Right ventricle myocardium inferior (tissue), 1 donor: ENCODE measurements around the gene DET1. TPM values are rescaled to one million over a fixed set of nuclear protein-coding genes. Genes with fewer than 3 reads are reported as not detected.
"Not testable (repeated sequence)": the region's sequence is repeated elsewhere in the genome, so short reads cannot be mapped to it uniquely, and the experiment has no call there.

Experiments
- ATAC-seq: fragments of 200-7000 bp; cut with Tn5 transposase; one replicate; pipeline ENCODE4 v1.9.1; 2020; ENCODE audit warnings: mild to moderate bottlenecking, moderate library complexity
- DNase-seq: peaks from one replicate; pipeline ENCODE4 v3.0.0; 2021; ENCODE audit errors: missing footprints
- intact Hi-C: fragments of 100-400 bp; cut with DNase I; formaldehyde crosslinking; loops from one replicate; pipeline ENCODE4 v1.11.0; 2022
- total RNA-seq: library from RNA; stranded (reverse); fragmentation: NEBNext Ultra II Directional; extraction: Animal tissue kit (Norgen Biotek cat#: 25700); gene quantifications from one replicate; pipeline ENCODE4 v1.2.1, GENCODE V29; 2021
- donor health status: DM: no; HTN: yes; CAD: no; lungs with severe emphysema.

DET1 gene
- total RNA-seq, 1 donor from 2014 or later: 6.5 TPM

DNA sequence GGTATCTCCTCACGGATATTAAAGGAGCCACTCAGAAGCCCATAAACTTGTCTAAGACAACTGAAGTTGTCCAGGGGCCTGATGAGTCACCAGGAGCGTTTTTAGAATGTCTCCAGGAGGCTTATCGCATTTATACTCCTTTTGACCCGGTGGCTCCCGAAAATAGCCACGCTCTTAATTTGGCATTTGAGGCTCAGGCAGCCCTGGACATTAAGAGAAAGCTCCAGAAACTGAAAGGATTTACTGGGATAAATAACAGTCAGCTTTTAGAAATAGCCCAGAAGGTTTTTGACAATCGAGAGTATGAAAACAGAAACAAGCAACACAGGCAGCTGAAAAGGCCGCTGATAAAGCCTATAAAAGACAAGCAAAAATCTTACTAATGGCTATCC is 4.1 kb downstream of the DET1 start:
- ATAC-seq (no peak), DNase-seq (no peak)
- intact Hi-C loops: no loop called here

DNA sequence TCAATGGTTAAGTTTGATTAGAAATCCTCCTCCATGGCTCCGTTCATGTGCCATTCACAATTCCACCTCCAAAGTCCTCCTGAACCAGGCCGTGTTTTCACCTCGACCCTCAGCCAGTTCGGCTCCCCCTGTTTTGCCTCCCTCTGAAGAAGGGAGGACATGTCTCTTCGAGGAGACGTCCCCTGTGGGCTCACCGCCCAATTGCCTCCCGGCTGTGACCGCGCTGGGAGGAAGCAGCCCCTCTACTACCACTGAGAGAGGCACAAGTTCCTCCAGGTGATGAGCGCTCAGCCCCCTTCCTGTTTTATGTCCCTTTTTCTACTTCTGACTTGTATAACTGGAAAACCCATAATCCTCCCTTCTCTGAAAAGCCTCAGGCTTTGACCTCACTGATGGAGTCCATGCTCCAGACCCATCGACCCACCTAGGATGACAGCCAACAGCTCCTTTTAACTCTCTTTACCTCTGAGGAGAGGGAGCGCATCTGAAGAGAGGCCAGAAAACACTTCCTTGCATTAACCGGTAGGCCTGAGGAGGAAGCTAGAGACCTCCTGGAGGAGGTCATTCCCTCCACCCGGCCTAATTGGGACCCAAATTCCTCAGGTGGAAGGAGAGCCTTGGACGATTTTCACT is 4.7 kb downstream of the DET1 start:
- no peak for ATAC-seq
- intact Hi-C loops: no loop called here
- no peak for DNase-seq

DNA sequence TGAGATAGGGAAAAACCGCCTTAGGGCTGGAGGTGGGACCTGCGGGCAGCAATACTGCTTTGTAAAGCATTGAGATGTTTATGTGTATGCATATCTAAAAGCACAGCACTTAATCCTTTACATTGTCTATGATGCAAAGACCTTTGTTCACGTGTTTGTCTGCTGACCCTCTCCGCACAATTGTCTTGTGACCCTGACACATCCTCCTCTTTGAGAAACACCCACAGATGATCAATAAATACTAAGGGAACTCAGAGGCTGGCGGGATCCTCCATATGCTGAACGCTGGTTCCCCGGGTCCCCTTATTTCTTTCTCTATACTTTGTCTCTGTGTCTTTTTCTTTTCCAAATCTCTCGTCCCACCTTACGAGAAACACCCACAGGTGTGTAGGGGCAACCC is 5.4 kb downstream of the DET1 start:
- ATAC-seq, DNase-seq, intact Hi-C loops: not testable (repeated sequence)

- ATAC-seq, intact Hi-C loops, DNase-seq: not testable (repeated sequence)
Observed at GRCh38 chr15:88540350-88540749, 6.1 kb downstream of the DET1 start.

GRCh38 chr15:88539441-88539840 is 7.0 kb downstream of the DET1 start:
- DNase-seq: no peak
- ATAC-seq: no peak
- intact Hi-C loops: no loop called here

GRCh38 chr15:88538972-88539371 is 7.5 kb downstream of the DET1 start:
- ATAC-seq (no peak), DNase-seq (no peak)
- intact Hi-C loops: no loop called here

DNA sequence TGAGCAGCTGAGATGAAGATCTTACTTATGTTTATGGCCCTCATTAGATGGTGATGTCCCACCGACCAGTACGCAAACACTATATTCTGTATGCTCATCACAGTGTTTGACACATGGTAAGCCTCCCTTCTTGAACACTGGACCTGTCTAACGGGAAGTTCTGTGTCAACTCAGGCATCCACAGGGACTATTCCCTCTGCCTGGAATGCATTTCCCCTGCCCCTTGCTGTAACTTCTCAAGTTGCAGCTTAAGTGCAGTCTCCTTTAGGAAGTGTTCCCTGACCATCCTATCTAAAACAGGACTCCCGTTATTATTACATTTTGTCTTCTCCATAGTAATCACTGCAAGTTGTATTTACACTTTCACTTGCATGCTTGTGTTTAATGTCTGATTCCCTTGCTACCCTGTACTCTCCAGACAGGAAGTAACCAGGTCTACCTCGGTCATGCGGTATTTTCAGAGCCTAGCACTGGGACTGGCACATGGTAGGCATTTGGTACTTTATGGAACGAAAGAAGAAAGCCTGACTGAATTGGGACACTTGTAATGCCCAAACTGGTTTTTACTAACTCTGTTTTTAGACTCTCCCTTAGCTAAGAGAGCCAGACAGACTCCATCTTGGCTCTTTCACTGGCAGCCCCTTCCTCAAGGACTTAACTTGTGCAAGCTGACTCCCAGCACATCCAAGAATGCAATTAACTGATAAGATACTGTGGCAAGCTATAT is 8.7 kb downstream of the DET1 start:
- intact Hi-C loops: no loop called here
- no peak for DNase-seq
- no peak for ATAC-seq

DNA sequence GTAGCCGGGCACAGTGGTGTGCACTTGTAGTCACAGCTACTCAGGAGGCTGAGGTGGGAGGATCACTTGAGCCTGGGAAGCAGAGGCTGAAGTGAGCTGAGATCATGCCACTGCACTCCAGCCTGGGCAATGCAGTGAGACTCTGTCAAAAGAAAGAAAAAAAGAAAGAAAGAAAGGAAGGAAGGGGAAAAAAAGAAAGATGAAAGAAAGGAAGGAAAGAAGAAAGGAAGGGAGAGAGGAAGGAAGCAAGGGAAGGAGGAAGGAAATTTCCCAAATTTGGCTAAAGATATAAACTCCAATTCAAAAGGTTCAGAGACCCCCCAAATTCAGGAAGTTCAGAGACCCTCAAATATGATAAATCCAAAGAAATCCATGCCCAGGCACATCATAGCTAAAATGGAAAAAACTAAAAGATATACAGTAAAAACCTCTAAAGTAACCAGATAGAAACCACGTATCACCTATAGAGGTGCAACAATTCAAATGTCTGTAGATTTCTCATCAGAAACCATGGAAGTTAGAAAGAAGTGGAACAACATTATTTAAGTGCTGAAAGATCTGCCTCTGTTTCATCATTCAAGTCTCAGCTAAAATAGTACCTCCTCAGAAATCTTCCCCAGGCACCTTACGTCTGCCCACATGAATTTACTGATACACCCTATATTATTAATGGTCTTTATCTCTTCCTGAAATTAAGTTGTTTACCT is 10.7 kb downstream of the DET1 start:
- ATAC-seq (no peak), DNase-seq (no peak)
- intact Hi-C loops: no loop called here

GRCh38 chr15:88535100-88535499 is 11.4 kb downstream of the DET1 start:
- ATAC-seq: no peak

DNA sequence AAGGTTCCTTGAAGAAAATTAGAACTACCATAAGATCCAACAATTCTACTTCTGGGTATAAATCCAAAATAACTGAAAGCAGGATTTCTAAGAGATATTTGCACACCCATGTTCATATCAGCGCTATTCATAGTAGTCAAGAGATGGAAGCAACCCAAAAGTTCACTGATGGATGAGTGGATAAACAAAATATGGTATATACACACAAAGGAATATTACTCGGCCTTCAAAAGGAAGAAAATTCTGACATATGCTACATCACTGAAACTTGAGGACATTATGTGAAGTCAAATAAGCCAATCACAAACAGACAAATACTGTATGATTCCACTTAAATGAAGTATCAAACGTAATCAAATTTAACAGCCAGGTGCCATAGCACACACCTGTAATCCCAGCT is 13.1 kb downstream of the DET1 start:
- DNase-seq (no peak), ATAC-seq (no peak)
- intact Hi-C loops: no loop called here

More at GRCh38 chr15:88535100-88535499, 11.4 kb downstream of the DET1 start:
- intact Hi-C loops: no loop called here
- DNase-seq: no peak

DNA sequence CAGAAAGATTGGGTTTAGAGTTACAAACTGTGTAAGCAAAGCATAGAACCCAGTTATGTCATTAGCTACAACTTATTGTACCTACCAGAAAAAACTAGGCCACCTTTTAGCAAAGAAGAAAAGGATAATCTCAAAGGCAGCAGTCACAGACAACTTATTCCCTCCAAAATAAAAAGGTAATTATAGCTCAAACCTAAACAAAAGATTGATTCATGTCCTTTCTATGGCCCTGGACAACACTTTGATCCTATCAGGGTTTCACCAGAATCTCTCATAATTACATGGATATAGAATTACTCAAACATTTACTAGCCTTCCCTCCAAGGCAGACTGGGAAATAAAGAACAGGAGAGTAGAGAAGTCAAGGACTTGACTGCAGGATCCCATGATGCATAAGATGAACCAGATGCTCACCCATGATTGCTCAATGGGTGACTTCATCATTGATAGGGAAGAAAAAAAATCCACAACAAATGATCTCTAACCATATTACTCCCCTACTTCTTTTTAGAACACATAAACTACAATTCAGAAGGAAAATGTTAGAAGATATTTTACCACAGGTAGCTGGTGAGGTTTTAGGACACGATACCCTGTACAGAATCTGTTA is 17.4 kb downstream of the DET1 start:
- DNase-seq: no peak
- intact Hi-C loops: no loop called here

DNA sequence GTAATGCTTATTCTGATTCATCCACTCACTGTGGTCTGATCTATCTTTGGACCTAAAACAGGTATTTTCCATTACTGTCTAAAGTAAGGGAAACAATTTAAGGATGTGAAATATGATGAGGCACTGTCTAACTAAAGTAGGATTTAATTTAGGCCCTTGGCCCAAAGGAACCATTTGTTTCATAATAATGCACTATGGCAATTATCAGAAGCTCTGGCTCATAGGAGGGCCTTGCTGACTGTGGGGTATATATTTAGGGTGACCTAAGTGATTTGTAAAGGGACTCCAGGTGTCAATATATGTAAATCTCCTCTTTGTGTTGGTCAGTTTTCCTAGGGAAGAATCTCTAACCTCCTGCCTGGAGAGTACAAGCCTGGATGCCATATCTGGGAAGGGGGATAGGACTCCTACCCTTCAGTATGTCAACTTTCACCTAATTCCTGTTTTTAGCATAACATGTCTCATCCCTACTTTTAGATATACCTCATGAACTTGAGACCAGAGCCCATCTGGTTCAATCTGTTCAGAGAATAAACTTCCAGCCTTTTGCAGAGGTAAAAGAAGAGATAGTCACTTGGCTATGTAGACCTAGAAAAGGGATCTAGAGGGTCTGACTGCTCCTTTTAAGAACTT is 20.1 kb downstream of the DET1 start:
- no peak for ATAC-seq

More for the DNA sequence above, 17.4 kb downstream of the DET1 start:
- ATAC-seq: no peak

DNA sequence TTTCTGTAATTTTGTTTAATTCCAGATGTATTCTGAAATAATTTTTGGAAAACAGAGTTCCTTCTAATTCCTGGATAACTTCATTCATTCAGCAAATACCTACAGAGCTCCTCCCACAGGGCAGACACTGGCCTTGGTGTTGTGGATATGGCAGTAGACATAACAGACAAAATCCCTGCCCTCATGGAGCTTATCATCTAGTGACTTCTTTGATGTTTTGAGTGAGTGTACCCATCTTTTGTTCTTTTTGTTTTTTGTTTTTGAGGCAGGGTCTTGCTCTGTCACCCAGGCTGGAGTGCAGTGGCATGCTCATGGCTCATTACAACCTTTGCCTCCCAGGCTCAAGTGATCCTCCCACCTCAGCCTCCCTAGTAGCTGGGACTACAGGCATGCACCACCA is 21.1 kb downstream of the DET1 start:
- no peak for ATAC-seq
- intact Hi-C loops: no loop called here
- no peak for DNase-seq

More for the DNA sequence above, 20.1 kb downstream of the DET1 start:
- intact Hi-C loops: no loop called here
- no peak for DNase-seq

DNA sequence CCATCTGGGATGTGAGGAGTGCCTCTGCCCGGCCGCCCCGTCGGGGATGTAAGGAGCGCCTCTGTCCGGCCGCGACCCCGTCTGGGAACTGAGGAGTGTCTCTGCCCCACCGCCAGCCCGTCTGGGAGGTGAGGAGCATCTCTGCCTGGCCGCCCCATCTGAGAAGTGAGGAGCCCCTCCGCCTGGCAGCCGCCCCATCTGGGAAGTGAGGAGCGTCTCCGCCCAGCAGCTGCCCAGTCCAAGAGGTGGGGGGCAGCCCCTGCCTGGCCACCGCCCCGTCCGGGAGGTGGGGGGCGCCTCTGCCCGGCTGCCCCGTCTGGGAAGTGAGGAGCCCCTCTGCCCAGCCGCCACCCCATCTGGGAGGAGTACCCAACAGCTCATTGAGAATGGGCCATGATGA is 22.4 kb downstream of the DET1 start:
- ATAC-seq, intact Hi-C loops, DNase-seq: not testable (repeated sequence)

DNA sequence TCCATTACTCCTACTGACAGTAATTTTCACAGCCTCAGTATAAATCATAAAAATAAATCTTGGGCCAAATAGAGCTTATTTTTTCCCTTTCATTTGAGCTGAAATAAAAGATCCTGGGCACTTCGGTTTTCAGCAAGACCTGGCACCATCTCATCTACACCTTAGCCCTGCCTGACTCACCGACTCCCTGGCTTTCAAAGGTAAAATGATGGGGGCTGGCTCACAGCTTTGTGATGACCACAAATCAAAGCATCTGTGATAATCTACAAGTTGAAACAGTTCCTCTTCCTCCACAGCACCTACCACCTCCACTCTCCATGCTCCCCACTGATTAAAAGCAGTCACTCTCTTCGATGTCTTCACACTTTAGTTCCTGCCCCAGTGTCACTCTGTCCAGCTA is 27.6 kb downstream of the DET1 start:
- intact Hi-C loops: no loop called here
- DNase-seq (no peak), ATAC-seq (no peak)

- intact Hi-C loops: no loop called here
- ATAC-seq (no peak), DNase-seq (no peak)
Observed at GRCh38 chr15:88513195-88513594, 33.3 kb downstream of the DET1 start.

DNA sequence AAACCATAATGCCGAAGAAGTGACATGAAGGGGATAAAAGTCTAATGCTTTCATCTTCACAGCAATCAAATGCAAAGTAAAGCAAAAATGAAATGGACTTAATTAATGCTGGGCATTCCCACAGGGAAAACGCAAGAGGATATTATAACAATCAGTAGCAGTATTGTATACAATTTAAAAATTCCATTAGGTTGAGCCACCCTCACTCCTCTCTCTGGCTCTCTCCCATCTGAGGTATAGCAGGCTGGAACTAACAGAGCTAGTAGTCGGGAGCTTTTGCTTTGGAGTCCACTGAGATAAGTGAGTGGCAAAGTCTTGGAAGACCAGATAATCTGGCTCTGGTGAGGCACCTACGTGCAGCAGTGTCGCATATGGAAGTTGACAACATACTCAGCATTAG is 33.9 kb downstream of the DET1 start:
- intact Hi-C loops: no loop called here
- ATAC-seq (no peak), DNase-seq (no peak)

DNA sequence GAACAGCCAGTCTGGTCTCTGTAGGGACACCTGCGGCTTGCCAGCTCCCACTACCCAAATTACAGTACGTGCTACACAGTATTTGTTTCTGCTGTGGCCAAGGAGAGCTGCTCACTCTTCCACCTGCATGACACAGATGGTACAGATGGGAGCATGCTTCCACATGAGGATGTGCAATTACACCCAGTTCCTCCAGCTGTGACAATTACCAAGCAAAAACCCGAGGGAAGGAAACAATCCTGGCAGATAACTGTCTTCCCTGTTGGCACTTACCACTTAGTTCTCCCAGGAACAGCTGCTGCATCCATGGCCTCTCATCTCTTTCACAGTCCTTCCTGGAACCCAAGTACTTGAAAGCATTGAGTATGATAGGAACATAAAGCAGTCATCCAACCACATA is 34.4 kb downstream of the DET1 start:
- no peak for ATAC-seq
- intact Hi-C loops: no loop called here
- no peak for DNase-seq

GRCh38 chr15:88511161-88511560 is 35.3 kb downstream of the DET1 start:
- ATAC-seq (no peak), DNase-seq (no peak)
- intact Hi-C loops: no loop called here
